ENCODE results near the gene PCDH12.

DNA sequence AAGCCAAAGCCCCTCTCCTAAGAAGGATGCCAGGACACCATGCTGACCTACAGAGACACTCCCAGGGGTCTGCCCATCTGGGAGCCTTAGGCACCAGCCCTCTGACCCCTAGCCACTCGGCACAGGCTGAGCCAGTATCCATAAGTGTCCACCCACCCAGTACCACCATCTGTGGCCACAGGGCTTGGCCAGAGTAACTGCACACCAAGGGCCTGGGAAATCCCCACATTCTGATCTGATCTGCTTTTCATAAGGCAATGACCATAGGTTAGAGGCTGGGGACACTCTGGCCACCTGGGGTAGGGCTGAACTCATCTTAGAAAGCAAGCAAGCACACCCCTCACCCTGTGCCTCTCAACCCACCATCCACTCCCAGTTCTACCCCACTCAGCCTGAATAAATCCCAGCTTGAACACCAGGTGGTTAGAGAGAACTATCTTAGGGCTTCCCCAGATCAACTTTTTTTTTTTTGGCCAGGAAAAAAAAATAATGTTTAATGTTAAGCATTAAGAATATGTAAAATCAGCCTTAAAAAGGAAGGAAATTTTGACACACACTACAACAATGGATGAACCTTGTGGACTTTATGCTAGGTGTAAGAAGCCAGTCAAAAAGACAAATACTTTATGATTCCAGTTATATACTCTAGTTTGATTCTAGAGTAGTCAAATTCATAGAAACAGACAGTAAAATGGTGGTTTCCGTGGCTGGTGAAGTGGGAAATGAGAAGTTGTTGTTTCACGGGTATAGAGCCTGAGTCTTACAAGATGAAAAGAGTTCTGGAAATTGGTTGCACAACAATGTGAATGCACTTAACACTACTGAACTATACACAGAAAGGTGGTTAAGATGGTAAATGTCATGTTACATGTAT is 48.6 kb upstream of the PCDH12 start:
- TF ChIP-seq EZH2 (IDR thresholded peaks at IDR 0.05; ENCODE audit: borderline replicate concordance, low read depth, low read length, severe bottlenecking) (no peak), CTCF (IDR thresholded peaks at IDR 0.05; ENCODE audit: extremely low read depth in 1 of 2, insufficient read depth in 1 of 2, low read depth in 1 of 2, low read length in 2 of 2) (no peak)
